ENCODE results near the gene RHOT1.
"Not testable (repeated sequence)": the region's sequence is repeated elsewhere in the genome, so short reads cannot be mapped to it uniquely, and the experiment has no call there.

RHOT1 gene

DNA sequence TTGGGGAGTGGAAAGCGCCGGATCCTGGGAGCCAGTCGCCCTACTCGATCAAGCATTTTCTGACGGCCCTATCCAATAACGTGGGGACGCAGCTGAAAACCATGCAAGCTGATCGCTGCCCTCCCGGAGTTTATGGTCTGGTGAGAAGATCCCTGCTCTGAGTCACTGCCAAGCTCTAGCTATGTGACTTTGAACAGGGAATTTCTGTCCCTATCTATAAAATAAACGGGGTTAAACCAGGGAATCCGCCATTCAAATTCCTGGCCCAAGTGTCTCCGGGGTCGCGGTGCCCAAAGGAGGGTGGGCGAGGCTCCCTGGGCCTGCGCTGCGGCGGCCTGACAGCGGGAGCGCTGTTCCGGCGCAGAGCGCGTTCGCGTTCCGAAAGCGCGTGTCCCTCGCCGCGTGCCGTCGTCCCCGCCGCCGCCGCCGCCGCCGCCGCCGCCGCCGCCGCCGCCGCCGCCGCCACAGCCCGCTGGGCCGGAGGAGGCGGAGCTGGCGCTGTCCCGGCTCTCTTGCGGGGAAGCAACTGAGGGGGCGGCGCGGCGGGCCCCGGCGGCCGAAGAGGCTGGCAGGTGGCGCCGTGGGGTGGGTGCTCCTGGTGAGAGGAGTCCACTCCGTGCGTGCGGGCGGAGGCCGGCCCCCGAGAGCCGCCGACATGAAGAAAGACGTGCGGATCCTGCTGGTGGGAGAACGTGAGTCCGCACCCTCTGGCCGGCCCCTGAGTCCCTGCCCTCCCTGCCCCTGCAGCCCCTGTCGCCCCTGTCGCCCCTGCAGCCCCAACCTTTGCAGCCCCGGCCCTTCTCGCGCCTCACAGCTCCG lies at the start of gene RHOT1:
TSS of gene RHOT1 (plus strand) at position 465 of the 819 bp plus-strand sequence. CDS start at position 656, 191 bp downstream.
- DNase-seq, result peak; percentile 84

DNA sequence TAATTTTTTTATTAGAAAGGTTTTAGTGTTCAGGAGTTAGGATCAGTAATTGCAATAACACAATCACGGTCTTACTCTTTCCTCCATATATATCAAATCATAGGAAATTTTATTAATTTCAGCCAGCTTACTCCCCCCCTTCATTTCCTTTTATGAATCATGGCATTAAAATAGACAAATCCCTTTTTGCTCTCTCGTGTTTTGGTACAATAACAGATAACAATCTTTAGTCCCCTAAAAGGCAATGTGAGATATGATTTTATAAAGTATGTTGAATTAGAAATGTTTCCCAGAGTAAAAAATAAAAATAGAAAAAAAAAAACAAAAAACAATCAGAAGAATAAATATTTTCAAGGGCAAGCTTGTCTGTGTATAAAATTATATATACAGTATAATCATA lies 42.6 kb upstream of the RHOT1 start:
- DNase-seq, result no peak

DNA sequence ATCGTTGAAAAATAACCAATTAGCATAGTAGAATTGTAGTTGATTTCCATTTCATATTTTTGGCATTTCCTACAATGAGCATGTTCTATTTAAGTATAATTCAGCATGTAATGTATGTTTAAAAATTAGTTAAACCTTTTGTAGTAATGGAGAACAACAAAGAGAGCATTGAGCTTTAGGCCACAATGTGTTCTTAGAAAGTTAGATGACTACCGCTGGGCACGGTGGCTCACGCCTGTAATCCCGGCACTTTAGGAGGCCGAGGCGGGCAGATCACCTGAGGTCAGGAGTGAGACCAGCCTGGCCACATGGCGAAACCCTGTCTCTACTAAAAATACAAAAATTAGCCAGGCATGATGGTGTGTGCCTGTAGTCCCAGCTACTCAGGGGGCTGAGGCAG lies 42.0 kb upstream of the RHOT1 start:
- not testable (repeated sequence) for DNase-seq

DNA sequence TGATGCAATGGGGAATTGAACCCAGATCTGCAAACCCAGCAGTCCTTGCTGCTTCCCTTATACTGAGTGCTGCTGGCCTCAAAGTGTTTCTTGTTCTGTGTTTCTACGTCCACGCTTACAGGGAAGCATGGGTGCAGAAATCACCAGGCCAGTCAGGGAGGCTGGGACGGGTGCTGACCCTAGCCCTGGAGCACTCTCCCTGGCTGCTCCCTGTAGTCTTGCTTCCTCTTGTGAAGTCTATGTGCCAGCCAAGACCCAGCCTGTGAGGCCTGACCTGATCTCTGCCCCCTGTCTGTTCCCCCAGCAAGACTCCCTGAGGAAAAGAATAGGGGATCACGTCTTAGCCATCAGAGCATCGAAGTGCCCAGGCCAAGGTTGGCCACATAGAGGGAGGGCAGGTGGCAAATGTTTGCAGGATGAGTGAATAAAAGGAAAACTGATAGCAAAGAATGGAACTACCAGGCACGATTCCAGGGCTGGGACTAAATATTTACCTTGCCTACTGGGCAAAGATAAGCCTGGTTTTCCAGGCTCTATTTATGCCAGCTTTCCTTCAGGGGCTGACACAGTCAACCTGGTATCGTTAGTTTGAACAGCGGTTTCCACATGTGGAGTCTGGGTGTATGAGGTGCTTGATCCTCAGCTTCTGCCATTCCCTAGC lies 41.2 kb upstream of the RHOT1 start:
- DNase-seq, result no peak

DNA sequence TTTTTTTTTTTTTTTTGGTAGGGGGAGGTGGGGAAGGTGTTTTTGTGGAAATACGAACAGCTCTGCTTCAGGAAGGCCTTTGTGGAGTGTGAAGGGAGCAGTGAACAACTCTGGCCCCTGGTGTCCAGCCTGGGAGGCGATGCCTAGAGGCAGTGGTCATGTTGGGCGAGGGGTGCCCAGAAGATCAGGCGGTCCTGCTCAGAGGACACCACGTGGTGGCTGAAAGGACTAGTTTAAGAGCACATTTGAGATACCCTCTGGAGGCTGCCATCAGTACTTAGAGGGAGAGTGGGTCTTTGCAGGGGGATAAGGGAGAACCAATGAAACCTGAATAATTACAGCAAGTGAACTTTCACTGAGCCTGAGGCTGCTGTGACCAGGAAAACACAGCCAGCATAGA lies 40.1 kb upstream of the RHOT1 start:
- no peak for DNase-seq

DNA sequence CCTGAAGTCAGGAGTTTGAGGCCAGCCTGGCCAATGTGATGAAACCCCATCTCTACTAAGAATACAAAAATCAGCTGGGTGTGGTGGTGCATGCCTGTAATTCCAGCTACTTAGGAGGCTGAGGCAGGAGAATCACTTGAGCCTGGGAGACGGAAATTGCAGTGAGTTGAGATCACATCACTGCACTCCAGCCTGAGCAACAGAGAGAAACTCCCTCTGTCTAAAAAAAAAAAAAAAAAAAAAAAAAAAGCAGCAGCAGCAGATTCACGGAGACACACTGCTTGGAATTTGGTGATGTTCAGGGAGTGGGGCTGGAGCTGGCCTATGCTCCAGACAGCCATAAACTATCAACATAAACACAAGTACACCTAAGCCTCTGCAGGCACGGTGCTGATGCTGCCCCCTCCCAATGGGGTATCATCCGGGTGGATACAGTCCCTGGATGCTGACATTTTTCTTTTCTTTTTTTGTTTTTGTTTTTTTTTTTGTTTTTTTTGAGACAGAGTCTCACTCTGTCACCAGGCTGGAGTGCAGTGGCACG lies 39.6 kb upstream of the RHOT1 start:
- DNase-seq, result no peak

DNA sequence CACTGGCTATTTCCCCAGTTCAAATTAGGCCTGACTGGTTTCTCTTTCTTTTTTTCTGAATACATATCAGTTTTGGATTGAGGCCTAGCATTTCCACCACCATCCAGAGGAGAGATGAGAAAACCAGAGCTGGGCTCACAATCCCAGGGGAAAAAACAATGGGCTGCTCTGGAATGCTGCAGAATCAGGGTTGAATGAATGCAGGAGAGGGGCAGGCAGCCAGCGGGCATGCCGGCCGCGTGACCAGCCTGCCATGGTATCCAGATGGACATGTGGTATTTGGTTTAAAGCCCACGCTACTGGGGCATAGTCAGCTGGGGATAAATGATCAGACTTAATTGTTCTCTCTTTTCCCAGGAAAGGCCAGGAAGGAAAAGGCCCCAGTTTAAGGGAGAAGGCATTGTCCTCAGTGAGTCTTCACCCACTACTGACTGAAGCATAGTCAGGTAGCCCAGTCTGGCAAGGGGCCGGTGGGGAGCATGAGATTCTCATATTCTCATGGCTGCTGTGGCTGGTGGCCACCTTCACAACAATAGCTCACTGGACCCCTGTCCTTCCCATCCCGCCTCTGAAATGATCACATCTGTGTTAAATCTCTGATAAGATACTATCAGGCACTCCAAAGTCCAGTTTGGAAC lies 38.7 kb upstream of the RHOT1 start:
- no peak for DNase-seq

DNA sequence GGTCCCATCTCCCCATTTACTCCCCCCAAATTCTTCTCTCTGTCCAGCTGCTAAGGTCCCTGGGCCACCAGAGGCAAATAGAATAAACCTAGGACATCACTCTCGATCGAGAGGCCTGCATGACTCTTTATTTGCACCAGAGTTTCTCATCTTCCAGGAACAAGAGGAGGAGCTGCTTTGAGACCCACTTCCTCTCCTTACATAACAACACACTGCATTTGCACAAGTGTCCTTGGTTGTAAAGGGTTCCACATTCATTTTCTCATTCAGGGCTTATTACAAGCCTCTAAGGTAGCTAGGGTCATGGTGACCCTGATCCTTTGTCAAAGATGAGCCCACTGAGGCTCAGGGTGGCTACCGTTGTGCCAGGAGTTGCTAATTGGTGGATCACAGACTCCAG lies 38.1 kb upstream of the RHOT1 start:
- DNase-seq, result peak; percentile 52

DNA sequence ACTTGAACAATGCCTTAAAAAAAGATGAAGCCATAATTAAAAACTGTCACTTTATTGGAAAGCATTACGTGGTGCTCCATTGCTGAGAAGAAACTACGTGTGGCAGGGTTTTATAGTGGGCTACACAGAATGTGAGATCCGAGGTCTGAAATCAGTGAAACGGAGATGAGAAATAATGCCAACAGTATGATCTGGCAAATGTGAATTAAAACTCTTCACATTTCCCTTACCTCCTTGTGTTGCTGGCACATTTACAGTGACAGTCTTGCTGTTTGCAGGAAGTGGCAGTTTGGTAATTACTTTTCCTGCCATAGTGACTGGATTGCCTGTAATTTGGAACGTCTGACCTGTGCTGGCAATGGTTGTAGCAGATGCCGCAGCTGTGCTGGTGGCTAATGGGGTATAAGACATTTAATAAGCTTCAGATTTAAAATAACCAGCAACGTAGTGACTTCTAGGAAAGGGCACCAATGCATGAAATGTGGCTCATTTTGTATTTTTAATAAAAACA lies 35.8 kb upstream of the RHOT1 start:
- not testable (repeated sequence) for DNase-seq

DNA sequence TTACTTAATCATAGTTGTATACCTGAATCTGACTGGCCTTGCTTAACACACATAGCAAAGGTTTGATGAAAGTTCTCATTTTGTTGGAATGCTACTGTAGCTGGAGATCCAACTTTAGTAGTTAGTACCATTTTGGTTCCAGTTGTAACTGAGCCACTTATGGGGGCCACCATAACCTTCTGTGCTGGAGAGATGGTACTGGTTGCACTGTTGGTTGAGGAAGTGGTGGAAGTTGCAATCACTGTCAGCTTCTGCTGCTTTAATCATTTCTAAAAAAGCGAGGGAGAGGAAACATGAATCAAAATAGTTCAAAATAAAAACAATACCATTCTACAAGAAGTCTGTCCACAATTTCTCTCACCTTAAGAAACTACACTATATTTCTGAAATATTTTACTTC lies 35.1 kb upstream of the RHOT1 start:
- not testable (repeated sequence) for DNase-seq

DNA sequence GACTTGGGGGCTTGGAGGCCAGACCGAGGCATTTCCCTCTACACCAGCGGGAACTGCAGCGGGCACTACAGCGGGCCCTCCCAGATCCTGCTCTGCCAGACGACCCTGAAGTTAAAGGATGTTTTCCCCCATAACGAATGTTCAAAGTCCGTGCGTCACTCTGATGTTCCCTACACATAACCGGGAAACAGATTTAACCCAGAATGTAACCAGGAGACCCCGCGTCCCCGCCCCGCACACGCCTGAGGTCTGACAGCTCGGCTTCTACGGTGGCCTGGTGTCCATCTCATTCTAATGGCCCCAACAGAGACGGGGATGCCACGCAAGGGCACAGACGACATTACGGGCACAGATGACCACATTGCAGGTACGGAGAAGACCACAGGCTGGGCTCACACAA lies 31.7 kb upstream of the RHOT1 start:
- DNase-seq, result no peak

DNA sequence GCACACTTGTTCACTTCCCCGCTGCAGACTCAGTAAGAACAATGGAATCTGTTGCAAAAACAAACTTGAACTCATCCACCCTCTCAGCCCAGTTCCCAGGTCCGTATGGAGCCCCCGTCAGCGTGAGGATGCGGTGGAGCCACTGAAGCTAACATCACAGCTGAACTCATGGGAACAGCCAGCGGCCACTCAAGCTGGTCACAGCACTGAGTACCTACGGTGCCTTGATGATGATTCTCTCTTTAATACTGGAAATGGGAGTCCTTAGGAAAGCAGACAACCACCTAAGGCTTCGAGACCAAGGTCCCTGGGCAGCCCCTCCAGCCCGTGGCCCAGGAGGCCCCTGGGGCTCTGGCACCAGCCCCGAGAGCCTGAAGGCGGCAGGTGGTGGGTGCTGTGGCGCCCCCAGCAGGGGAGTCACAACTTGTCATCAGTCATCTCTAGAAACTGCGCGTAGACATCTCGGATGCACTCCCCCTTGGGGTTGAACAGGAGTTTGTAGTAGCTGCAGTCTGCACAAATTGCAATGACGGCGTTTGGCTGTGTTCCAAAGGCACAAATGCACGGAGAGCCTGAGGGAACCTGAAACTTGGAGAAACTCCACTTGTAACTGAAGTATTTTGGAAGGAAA lies 31.0 kb upstream of the RHOT1 start:
- DNase-seq, result peak; percentile 66

DNA sequence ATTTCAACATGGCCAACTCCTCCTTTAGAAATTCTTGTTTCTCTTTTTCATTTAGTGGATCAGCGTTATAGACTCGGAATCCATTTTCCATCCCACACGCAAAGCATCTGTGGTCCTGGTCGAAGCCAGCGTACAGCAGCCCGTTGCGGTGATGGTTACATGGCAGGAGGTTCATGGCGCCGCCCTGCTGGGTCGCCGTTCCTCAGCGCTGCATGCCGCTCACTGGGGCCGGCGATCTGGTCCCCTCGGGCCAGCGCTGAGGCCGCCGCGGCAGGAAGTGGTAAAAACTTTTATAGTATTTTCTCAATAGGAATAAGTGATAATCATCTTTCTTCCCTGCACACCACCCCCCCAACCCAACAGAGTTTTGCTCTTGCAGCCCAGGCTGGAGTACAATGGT lies 29.9 kb upstream of the RHOT1 start:
- no peak for DNase-seq

DNA sequence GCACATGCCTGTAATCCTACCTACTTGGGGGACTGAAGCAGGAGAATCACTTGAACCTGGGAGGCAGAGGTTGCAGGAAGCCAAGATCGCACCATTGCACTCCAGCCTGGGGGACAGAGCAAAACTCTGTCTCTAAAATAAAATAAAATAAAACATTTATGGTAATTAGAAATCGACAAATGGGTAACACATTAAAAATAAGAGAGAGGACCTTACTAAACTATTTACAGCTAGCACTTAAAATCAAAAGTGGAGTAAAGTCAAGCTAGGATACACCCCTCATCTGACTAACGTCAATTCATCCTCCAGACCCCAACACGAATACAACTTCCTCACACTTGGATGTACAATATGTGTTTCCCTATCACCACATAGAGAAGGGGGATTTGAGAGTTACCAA lies 27.8 kb upstream of the RHOT1 start:
- DNase-seq, result no peak

DNA sequence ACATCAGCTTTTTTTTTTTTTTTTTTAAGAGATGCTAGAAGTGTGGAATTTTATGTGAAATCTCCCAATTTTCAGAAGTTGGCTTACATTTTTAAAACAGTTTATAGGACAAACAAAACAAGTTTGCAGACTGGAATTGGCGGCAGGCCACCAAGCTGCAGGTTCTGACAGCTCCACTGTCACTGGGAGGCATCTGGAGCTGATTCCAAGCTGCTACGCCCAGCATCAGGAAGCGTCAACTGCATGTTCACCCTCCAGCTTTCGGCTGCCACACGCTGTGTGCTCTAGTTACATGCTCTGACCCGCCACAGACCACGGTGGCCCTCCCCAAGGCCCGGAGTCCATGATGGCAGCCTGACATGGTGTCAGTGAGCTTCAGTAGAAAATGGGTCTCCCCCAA lies 26.8 kb upstream of the RHOT1 start:
- not testable (repeated sequence) for DNase-seq

DNA sequence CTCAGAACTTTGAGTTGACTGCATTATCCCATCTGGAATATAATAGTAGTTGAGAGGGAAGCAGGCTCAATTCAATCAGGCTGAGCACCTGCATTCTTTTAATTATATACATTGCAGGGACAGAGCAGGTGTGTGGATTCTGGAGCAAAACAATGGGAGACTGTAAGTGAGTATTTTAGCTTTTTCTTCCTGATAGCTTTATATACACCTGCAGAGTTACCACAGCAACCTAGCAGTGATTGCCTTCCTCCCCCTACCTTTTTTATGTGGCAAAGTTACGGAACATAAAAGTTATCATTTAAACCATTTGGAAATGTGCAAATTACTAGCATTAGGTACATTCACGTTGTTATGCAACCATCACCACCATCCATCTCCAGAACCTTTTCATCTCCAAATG lies 25.4 kb upstream of the RHOT1 start:
- no peak for DNase-seq

DNA sequence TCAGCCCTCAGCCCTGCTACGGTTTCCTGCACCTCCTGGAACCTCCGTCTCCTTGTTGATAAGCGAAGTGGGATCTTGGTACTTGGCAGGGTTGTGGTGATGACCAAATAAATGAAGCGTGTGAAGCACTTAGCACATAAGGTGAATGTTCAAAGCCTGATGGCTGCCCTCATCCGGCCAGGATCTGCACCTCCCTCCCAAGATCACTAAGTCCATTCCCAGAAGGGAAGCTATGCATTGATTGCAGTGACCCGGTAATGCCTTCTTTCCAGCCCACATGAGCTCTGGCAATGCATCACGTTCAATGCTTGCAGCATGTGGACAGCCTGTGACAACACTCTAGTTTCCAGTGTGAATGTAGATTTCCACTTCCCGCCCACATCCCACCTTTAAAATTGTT lies 24.9 kb upstream of the RHOT1 start:
- no peak for DNase-seq

DNA sequence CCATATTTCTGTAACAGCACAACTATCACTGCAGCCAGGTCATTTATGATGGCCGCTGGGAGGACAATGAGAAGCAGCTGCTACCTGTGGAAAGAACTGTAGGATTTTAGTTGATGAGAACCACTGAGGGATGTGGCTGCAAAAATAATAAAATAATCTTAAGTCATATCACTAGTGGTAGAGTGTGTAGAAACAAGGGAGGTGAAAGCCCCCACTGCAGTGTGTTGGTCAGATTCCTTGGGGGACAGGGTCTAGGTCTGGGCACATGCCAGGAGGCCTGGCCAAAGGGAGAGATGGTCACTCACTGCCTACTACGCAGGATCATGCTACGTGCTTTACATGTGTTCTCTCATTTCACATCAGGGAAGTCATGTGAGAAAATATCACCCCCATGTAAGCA lies 24.2 kb upstream of the RHOT1 start:
- DNase-seq, result not testable (repeated sequence)

DNA sequence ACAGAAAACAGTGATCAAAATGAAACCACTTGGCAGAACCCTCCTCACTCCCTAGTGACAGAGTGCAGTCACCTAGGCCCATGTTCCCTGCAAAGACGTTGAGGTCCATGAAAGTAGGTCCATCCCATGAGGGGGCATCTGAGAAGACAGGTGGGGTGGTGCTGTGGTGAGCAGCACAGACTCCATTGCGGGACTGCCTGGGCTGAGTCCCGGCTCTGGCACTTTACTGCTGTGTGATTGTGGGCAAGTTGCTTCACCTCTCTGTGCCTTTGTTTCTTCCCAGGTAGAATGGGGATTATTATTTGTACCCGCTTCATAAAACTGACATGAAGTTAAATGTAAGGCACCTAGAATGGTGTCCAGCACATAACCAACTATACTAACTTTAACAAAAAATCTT lies 23.5 kb upstream of the RHOT1 start:
- DNase-seq, result no peak

DNA sequence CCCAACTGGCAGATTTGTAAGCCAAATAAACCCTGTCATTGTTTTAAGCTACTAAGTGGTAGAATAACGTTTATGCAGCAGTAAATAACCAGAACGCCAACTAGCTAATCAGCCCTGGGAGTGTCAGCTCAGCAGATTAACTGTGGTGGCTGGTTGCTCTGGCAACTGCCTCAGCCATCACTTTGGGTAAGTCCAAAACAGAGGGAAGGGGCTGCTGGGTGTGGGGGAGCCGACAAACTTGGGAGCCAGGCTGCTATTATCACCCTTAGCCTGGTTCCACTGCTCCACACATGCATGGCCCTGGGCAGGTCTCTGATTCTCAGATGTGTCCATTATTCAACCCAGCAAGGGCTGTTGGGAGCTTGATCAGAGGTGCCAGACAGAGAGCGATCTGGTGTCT lies 22.2 kb upstream of the RHOT1 start:
- no peak for DNase-seq

DNA sequence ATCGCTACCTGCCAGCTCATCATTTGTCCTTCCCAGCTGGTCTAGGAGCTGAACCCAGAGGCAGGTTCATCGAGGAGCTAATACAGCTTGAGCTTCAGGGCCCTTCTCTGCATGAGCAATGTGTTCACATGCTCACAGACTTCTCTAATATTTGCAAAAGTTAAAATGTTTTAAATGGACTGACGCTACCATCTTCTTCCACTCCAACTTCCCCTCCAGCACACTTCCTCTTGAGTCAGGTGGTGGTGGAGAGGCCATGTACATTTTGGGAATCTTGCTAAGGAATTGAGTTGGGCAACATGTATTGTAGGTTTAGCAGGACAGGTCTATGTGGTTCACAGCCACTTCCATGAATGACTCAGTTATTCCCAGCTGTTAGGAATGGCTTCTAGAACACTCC lies 21.6 kb upstream of the RHOT1 start:
- no peak for DNase-seq

DNA sequence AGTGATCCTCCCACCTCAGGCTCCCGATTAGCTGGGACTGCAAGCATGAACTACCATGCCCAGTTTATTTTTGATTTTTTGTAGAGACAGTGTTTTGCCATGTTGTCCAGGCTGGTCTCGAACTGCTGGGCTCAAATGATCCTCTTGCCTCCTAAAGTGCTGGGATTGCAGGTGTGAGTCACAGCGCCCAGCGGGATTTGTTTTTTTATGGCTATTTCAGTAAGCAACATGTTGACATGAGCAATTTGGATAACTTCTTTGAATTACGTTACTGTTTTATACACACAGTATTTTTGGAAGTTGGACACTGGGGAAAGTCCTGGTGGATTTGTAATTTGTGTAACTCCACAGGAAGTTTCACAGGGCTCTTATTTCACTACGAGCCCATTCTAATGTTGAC lies 18.5 kb upstream of the RHOT1 start:
- DNase-seq, result no peak

Measured in hematopoietic multipotent progenitor cell treated with erythropoietin and hydrocortisone succinate and interleukin-3 and kit ligand, for 6 days (in vitro differentiated cells).